ENCODE measurements around the gene KRTAP20-2. TPM values are rescaled to one million over a fixed set of nuclear protein-coding genes. Genes with fewer than 3 reads are reported as not detected.

KRTAP20-2 gene
- not detected for total RNA-seq

DNA sequence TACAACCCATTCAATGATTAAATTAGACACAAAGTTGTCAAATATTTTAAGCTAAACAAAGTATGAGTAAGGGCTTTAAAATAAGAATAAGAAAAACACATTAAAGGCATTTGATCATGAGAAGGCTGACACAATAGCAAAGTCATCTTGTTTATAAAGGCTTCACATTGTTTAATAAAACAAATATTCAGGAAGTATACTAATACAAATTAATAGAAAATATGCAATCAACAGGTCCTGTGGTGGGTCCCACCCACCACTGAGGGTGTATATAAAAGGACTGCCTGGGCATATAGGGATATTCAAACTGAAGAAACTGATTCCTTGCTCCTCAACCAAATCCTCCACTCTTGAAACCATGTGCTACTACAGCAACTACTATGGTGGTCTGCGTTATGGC is at the start of gene KRTAP20-2:
TSS of gene KRTAP20-2 (plus strand) at position 301 of the 400 bp plus-strand sequence. CDS start at position 359, 58 bp downstream.
- POLR2A ChIA-PET = no interaction called here
- H3K9me3 Mint-ChIP-seq (ENCODE audit: low read depth) = no peaks in the 10 kb centered on the region
- H3K4me1 Mint-ChIP-seq = no peaks in the 10 kb centered on the region
- DNase-seq (no peak), ATAC-seq (no peak)
- no peaks in the 10 kb centered on the region for H3K36me3 Mint-ChIP-seq (ENCODE audit: low read depth)
- intact Hi-C loops (cut with DNase I, micrococcal nuclease) = no loop called here
- H3K4me3 Mint-ChIP-seq = no peak within 1 kb of the TSS
- no peak within 1 kb of the TSS for H3K27ac Mint-ChIP-seq
- CTCF ChIA-PET = no interaction called here
- no peaks in the 10 kb centered on the region for H3K27me3 Mint-ChIP-seq

DNA sequence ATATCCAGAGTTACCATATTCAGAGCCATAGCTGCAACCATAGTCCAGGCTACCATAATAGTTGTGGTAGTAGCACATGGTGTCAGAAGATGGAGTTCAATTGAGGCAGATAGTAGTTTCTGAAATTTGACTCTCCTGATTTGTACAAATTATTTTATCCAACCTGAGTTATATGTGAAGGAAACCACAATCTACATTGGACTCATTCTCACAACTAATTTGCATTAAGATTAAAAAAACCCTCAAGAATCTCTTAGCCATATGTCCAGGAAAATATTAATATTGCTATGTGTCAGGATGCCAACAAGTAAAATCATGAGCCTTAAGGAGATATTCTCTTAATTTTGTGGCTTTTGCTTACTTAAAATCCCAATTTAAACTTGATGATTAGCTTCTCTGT is 44.7 kb upstream of the KRTAP20-2 start, which contains the start of gene KRTAP22-2:
TSS of gene KRTAP22-2 (minus strand) at position 101 of the 400 bp plus-strand sequence.
- Mint-ChIP-seq H3K27ac (no peak within 1 kb of the TSS), H3K4me1 (no peaks in the 10 kb centered on the region), H3K27me3 (no peaks in the 10 kb centered on the region), H3K36me3 (ENCODE audit: low read depth) (no peaks in the 10 kb centered on the region), H3K4me3 (no peak within 1 kb of the TSS), H3K9me3 (ENCODE audit: low read depth) (no peaks in the 10 kb centered on the region)
- no peak for ATAC-seq
- ChIA-PET CTCF (no interaction called here), POLR2A (no interaction called here)
- DNase-seq = no peak
- intact Hi-C loops (cut with DNase I, micrococcal nuclease) = no loop called here

DNA sequence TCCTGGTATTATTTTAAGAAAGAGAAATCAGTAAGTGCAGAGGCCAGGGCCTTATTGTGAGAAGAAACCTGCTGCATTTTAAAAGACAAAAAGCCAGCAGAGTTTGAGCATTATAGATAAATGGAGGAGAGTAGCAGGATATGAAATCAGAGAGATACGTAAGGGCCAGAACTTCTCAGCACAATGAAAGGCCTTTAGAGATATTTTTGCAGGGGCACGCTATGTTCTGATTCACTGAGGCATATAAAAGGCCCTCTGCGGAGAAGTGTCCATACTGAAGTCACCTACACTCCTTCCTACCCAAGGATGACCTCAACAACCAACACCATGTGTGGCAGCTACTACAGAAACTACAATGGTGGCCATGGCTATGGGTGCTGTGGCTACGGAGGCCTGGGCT is 42.9 kb upstream of the KRTAP20-2 start, which contains the start of gene KRTAP6-3:
TSS of gene KRTAP6-3 (plus strand) at position 301 of the 400 bp plus-strand sequence. CDS start at position 307, 6 bp downstream.
- CTCF ChIA-PET = no interaction called here
- ATAC-seq = no peak
- Mint-ChIP-seq H3K4me1 (no peaks in the 10 kb centered on the region), H3K9me3 (ENCODE audit: low read depth) (no peaks in the 10 kb centered on the region), H3K4me3 (no peak within 1 kb of the TSS), H3K27ac (no peak within 1 kb of the TSS), H3K27me3 (no peaks in the 10 kb centered on the region), H3K36me3 (ENCODE audit: low read depth) (no peaks in the 10 kb centered on the region)
- DNase-seq = no peak
- POLR2A ChIA-PET = no interaction called here
- intact Hi-C loops (cut with DNase I, micrococcal nuclease) = no loop called here

DNA sequence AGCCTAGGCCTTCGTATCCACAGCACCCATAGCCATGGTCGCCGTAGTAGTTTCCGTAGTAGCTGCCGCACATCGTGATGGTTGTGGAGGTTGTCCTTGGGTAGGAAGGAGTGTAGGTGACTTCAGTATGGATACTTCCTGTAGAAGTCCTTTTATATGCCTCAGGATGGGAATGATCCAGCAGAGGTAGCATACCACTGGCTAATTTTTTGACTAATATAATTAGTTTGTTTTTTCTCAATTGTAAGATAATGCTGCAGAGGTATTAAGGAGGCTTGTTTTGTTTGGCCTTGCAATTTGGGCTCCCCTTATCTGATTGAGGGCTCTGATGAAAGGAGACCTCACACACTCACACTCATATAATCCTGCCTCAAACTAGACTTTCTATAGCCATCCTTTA is 36.2 kb upstream of the KRTAP20-2 start, which contains the start of gene KRTAP6-2:
TSS of gene KRTAP6-2 (minus strand) at position 101 of the 400 bp plus-strand sequence. CDS start at position 73, 28 bp downstream.
- Mint-ChIP-seq H3K27ac (no peak within 1 kb of the TSS), H3K4me1 (no peaks in the 10 kb centered on the region), H3K4me3 (no peak within 1 kb of the TSS), H3K9me3 (ENCODE audit: low read depth) (peaks cover 2% of the 10 kb centered on the region), H3K36me3 (ENCODE audit: low read depth) (no peaks in the 10 kb centered on the region), H3K27me3 (peaks cover 2% of the 10 kb centered on the region)
- ChIA-PET POLR2A (no interaction called here), CTCF (no interaction called here)
- DNase-seq = no peak
- no peak for ATAC-seq
- intact Hi-C loops (cut with DNase I, micrococcal nuclease) = no loop called here

DNA sequence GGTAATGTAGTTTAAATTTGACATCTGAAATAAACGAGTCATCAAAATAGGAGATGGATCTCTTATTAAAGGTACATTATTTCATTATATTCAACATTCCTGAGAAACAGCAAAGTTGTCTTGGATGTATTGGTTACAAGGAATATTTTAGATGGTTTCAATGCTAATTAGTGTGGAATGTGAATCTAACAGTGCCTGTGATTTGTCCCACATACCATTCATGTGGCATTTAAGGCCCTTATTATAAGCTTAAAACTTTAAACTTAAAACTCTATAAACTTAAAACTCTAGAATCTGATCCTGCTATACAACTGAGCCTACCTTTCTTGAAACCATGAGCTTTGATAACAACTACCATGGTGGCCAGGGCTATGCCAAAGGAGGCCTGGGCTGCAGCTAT is 34.2 kb upstream of the KRTAP20-2 start, which contains the start of gene KRTAP22-1:
TSS of gene KRTAP22-1 (plus strand) at position 301 of the 400 bp plus-strand sequence.
- ATAC-seq = no peak
- Mint-ChIP-seq H3K4me1 (no peaks in the 10 kb centered on the region), H3K27me3 (peaks cover 2% of the 10 kb centered on the region), H3K9me3 (ENCODE audit: low read depth) (peaks cover 2% of the 10 kb centered on the region), H3K4me3 (no peak within 1 kb of the TSS), H3K36me3 (ENCODE audit: low read depth) (no peaks in the 10 kb centered on the region), H3K27ac (no peak within 1 kb of the TSS)
- intact Hi-C loops (cut with DNase I, micrococcal nuclease) = no loop called here
- ChIA-PET CTCF (no interaction called here), POLR2A (interaction anchor here (0.5 kb wide), 1 partner anchor 117 kb away, joined by 4 read pairs; the partner anchor contains the start of gene KRTAP21-3)
- no peak for DNase-seq

DNA sequence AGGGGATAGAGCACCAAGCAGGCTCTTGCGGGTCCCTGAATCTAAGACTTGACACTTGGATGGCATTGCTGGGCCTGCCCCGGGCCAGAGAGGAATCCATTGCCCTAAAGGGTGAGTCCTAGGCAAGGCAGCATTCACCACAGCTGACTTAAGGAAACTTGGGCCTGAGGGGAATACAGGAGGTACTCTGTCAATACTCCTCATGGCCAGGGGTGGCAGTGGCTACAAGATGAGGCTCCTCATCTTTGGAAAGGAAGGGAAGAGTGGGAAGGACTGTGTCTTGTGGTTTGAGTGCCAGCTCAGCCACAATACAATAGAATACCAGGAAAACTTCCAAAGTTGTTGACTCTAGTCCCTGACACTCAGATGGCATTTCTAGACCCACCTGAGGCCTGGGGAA is 29.0 kb upstream of the KRTAP20-2 start:
- H3K4me1 Mint-ChIP-seq = no peaks in the 10 kb centered on the region
- intact Hi-C loops (cut with DNase I, micrococcal nuclease) = no loop called here
- no peaks in the 10 kb centered on the region for H3K36me3 Mint-ChIP-seq (ENCODE audit: low read depth)
- ChIA-PET CTCF (no interaction called here), POLR2A (no interaction called here)
- no peak for DNase-seq
- H3K27ac Mint-ChIP-seq = no peak overlapping the region
- H3K4me3 Mint-ChIP-seq = no peak overlapping the region
- H3K27me3 Mint-ChIP-seq = peaks cover 2% of the 10 kb centered on the region
- H3K9me3 Mint-ChIP-seq (ENCODE audit: low read depth) = peaks cover 2% of the 10 kb centered on the region
- no peak for ATAC-seq

DNA sequence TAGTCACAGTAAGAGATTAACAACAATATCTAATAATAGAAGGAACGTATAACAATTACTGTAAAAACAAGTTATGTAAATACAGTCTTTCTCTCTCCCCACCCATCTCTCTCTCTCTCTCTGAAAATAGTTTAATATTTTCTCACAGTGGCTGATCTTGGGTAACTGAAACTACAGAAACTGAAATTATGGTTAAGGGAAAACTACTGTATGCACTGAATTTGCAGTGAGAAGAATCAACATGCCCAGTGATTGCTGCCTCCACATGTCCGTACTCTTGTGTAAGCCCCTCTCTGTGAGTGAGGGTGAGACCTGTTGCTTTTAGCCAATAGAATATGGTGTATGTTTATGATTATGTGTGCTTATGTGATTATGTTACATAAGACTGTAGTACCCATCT is 22.9 kb upstream of the KRTAP20-2 start:
- Mint-ChIP-seq H3K4me1 (no peaks in the 10 kb centered on the region), H3K27ac (no peak overlapping the region), H3K4me3 (no peak overlapping the region), H3K27me3 (no peaks in the 10 kb centered on the region), H3K9me3 (ENCODE audit: low read depth) (no peaks in the 10 kb centered on the region), H3K36me3 (ENCODE audit: low read depth) (no peaks in the 10 kb centered on the region)
- intact Hi-C loops (cut with DNase I, micrococcal nuclease) = no loop called here
- ChIA-PET POLR2A (no interaction called here), CTCF (no interaction called here)
- DNase-seq = no peak
- ATAC-seq = no peak

DNA sequence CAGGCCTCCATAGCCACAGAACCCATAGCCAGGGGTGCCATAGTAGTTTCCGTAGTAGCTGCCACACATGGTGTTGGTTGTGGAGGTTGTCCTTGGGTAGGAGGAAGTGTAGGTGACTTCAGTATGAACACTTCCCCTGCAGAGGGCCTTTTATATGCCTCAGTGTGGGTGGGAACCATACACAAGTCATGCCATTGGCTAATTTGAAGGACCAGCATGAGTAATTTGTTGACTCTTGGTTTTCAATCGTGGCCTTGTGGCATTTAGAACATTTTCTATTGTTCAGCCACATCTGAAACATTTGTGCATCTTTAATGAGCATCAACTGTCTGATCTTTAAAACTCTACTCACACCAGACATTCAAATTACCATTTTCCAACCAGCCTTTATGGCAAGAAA is 21.2 kb upstream of the KRTAP20-2 start, which contains the start of gene KRTAP6-1:
TSS of gene KRTAP6-1 (minus strand) at position 95 of the 400 bp plus-strand sequence. CDS start at position 69, 26 bp downstream.
- ChIA-PET CTCF (interaction anchor here (1.0 kb wide), 1 partner anchor 8 kb away, joined by 3 read pairs; no protein-coding TSS in a partner anchor), POLR2A (no interaction called here)
- DNase-seq (no peak), ATAC-seq (no peak)
- Mint-ChIP-seq H3K27me3 (no peaks in the 10 kb centered on the region), H3K36me3 (ENCODE audit: low read depth) (no peaks in the 10 kb centered on the region), H3K4me3 (no peak within 1 kb of the TSS), H3K9me3 (ENCODE audit: low read depth) (no peaks in the 10 kb centered on the region), H3K4me1 (no peaks in the 10 kb centered on the region), H3K27ac (no peak within 1 kb of the TSS)
- intact Hi-C loops (cut with DNase I, micrococcal nuclease) = no loop called here

DNA sequence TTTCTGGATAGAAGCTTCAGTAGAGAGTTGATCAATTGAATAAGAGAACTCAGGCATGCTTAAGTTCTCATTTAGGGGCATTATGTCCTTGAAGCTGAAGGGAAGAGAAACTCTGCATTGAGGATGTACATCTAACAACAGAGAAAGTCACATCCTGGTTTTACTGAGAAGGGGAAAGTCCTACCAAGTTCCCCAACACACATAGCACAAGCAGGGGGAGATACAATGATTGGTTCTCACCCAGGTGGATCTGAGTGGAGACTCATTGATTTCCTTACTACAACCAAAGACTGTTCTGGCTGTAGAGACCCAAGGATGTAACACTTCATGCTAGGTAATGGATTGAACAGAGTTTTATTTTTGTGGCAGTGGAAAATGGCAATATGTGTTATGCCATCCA is 19.8 kb upstream of the KRTAP20-2 start:
- intact Hi-C loops (cut with DNase I, micrococcal nuclease) = no loop called here
- no peaks in the 10 kb centered on the region for H3K4me1 Mint-ChIP-seq
- no peak for DNase-seq
- no peaks in the 10 kb centered on the region for H3K36me3 Mint-ChIP-seq (ENCODE audit: low read depth)
- H3K9me3 Mint-ChIP-seq (ENCODE audit: low read depth) = no peaks in the 10 kb centered on the region
- ATAC-seq = no peak
- H3K27me3 Mint-ChIP-seq = no peaks in the 10 kb centered on the region
- no peak overlapping the region for H3K27ac Mint-ChIP-seq
- no peak overlapping the region for H3K4me3 Mint-ChIP-seq
- ChIA-PET CTCF (no interaction called here), POLR2A (no interaction called here)

DNA sequence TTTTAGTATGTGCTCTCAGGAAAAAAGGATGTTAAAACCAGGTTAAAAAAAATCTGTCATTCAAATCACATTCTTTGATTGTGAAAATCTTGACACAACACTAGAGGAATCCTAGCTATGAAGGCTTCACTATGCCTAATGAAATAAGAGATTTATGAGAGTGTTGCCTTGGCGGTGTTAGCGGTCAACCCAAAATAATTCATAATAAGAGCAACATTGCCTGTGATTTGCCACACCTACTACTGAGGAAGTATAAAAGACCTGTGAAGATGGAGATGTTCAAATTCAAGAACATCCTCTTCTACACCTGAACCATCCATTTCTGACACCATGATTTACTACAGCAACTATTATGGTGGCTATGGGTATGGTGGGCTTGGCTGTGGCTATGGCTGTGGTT is 18.9 kb upstream of the KRTAP20-2 start, which contains the start of gene KRTAP20-1:
TSS of gene KRTAP20-1 (plus strand) at position 301 of the 400 bp plus-strand sequence. CDS start at position 331, 30 bp downstream.
- no peak within 1 kb of the TSS for H3K4me3 Mint-ChIP-seq
- no peak within 1 kb of the TSS for H3K27ac Mint-ChIP-seq
- no peak for DNase-seq
- H3K4me1 Mint-ChIP-seq = no peaks in the 10 kb centered on the region
- no peaks in the 10 kb centered on the region for H3K36me3 Mint-ChIP-seq (ENCODE audit: low read depth)
- H3K9me3 Mint-ChIP-seq (ENCODE audit: low read depth) = no peaks in the 10 kb centered on the region
- ATAC-seq = no peak
- ChIA-PET POLR2A (no interaction called here), CTCF (no interaction called here)
- intact Hi-C loops (cut with DNase I, micrococcal nuclease) = no loop called here
- no peaks in the 10 kb centered on the region for H3K27me3 Mint-ChIP-seq

DNA sequence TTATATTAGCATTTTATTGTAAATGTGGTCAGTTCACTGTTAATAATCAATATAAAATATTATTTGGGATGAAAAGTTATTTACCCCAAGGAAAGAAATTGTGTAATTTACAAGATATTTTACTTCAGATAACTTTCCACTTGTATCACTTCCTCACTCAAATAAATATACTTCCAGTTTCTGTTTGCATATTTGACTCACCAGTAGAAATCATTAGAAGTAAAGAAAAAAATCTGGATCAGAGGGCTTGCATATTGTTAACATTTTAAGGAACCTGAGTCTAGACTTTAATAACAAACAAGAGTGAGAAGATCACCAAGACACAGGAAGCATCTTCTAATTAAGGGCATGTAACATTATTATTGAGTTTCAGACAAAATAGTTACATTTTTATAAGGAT is 14.9 kb upstream of the KRTAP20-2 start:
- no peaks in the 10 kb centered on the region for H3K9me3 Mint-ChIP-seq (ENCODE audit: low read depth)
- no peak overlapping the region for H3K27ac Mint-ChIP-seq
- H3K4me3 Mint-ChIP-seq = no peak overlapping the region
- H3K4me1 Mint-ChIP-seq = no peaks in the 10 kb centered on the region
- H3K27me3 Mint-ChIP-seq = no peaks in the 10 kb centered on the region
- ATAC-seq (no peak), DNase-seq (no peak)
- ChIA-PET CTCF (no interaction called here), POLR2A (no interaction called here)
- H3K36me3 Mint-ChIP-seq (ENCODE audit: low read depth) = no peaks in the 10 kb centered on the region
- intact Hi-C loops (cut with DNase I, micrococcal nuclease) = no loop called here

DNA sequence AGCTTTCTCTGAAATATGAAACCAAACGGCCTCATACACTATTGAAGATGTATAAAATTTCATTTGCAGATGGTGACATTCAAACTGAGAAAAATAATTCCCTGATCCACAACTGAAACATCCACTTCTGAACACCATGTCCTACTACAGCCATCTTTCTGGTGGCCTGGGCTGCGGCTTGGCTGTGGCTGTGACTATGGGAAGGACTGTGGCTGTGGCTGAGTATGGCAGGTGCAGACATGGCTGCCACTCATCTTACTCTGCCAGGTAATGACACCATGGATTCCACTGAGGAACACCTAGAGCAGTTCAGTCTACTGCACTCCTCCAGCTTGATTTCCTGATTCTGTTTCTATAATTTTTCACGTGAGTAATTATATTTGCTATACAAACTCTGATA is 14.5 kb upstream of the KRTAP20-2 start, which contains the start of gene KRTAP20-4:
TSS of gene KRTAP20-4 (plus strand) at position 106 of the 400 bp plus-strand sequence.
- ChIA-PET CTCF (no interaction called here), POLR2A (no interaction called here)
- Mint-ChIP-seq H3K27ac (no peak within 1 kb of the TSS), H3K36me3 (ENCODE audit: low read depth) (no peaks in the 10 kb centered on the region), H3K27me3 (no peaks in the 10 kb centered on the region), H3K4me1 (no peaks in the 10 kb centered on the region), H3K9me3 (ENCODE audit: low read depth) (no peaks in the 10 kb centered on the region), H3K4me3 (no peak within 1 kb of the TSS)
- intact Hi-C loops (cut with DNase I, micrococcal nuclease) = no loop called here
- DNase-seq = no peak
- ATAC-seq = no peak
